SU-DHL-6 (cell line): Measurements from ENCODE around the gene PACS1.
A peak's percentile ranks its signal among the peaks of the same experiment; 100 is the strongest.

ENCODE experiments used
- H2AFZ ChIP-seq: fragments of 200-600 bp; sonication (generic); 2 replicates; pipeline ENCODE4 v1.6.1; 2014; ENCODE audit warnings: low read depth, mild to moderate bottlenecking, moderate library complexity, mixed read lengths, antibody characterized with exemption, low read length; ENCODE audit not compliant: severe bottlenecking
- H3F3A ChIP-seq: fragments of 200-600 bp; shearing (Covaris generic); 2 replicates; pipeline ENCODE4 v1.6.0; 2016; ENCODE audit warnings: antibody characterized with exemption, mild to moderate bottlenecking; ENCODE audit not compliant: insufficient read depth
- H3K27ac ChIP-seq: fragments of 200-600 bp; sonication (generic); 2 replicates; pipeline ENCODE4 v1.5.1; 2016; ENCODE audit warnings: low read depth, mild to moderate bottlenecking, low read length, moderate library complexity, mixed read lengths
- H3K27me3 ChIP-seq: fragments of 200-600 bp; sonication (generic), shearing (Covaris generic); 2 replicates; pipeline ENCODE4 v1.6.0; 2014; ENCODE audit warnings: mild to moderate bottlenecking, low read length
- H3K36me3 ChIP-seq: fragments of 200-600 bp; sonication (generic); 2 replicates; pipeline ENCODE4 v1.6.1; 2014; ENCODE audit warnings: mild to moderate bottlenecking, low read length, mixed read lengths
- H3K4me2 ChIP-seq: fragments of 300-600, 200-600 bp; shearing (Covaris generic), sonication (generic); 2 replicates; pipeline ENCODE4 v1.6.0; 2014; ENCODE audit warnings: low read length, low read depth, mild to moderate bottlenecking; ENCODE audit not compliant: poor library complexity, severe bottlenecking
- H3K4me3 ChIP-seq: fragments of 200-600 bp; sonication (generic); 2 replicates; pipeline ENCODE4 v1.5.1; 2014; ENCODE audit warnings: antibody characterized with exemption, low read length, mild to moderate bottlenecking, mixed read lengths; ENCODE audit not compliant: insufficient read depth, poor library complexity, severe bottlenecking
- H3K79me2 ChIP-seq: fragments of 200-600 bp; sonication (generic); 2 replicates; pipeline ENCODE4 v1.6.1; 2014; ENCODE audit warnings: mild to moderate bottlenecking, low read length, moderate library complexity; ENCODE audit not compliant: insufficient read depth
- H3K9ac ChIP-seq: fragments of 200-600 bp; sonication (generic); 2 replicates; pipeline ENCODE4 v1.7.0; 2014; ENCODE audit warnings: mild to moderate bottlenecking, low read length
- H3K9me2 ChIP-seq: fragments of 200-600 bp; sonication (generic); replicated peaks from 2 replicates; pipeline ENCODE4 v1.6.1; 2014; ENCODE audit warnings: low read length; ENCODE audit not compliant: insufficient read depth
- H3K9me3 ChIP-seq: fragments of 200-600 bp; sonication (generic); 2 replicates; pipeline ENCODE4 v1.6.1; 2014; ENCODE audit warnings: low read length, mixed read lengths; ENCODE audit not compliant: insufficient read depth
- H4K20me1 ChIP-seq: fragments of 200-600 bp; sonication (generic); 2 replicates; pipeline ENCODE4 v1.6.1; 2014; ENCODE audit warnings: low read depth, mild to moderate bottlenecking, antibody characterized with exemption, low read length, moderate library complexity, mixed read lengths
- EZH2phosphoT487 ChIP-seq: fragments of 200-600 bp; sonication (generic), shearing (Covaris generic); conservative IDR thresholded peaks from 2 replicates; pipeline ENCODE4 v1.6.1; 2018; ENCODE audit warnings: mild to moderate bottlenecking, antibody characterized with exemption, low read length, moderate library complexity, mixed read lengths
- TF ChIP-seq, protein P1 (sequence below): fragments of 200-600 bp; sonication (generic); IDR thresholded peaks from one replicate; pipeline ENCODE4 v1.5.1; 2017; ENCODE audit warnings: antibody characterized with exemption, mild to moderate bottlenecking, low read length, moderate library complexity; ENCODE audit not compliant: insufficient read depth, poor library complexity, severe bottlenecking

Gene PACS1

DNA sequence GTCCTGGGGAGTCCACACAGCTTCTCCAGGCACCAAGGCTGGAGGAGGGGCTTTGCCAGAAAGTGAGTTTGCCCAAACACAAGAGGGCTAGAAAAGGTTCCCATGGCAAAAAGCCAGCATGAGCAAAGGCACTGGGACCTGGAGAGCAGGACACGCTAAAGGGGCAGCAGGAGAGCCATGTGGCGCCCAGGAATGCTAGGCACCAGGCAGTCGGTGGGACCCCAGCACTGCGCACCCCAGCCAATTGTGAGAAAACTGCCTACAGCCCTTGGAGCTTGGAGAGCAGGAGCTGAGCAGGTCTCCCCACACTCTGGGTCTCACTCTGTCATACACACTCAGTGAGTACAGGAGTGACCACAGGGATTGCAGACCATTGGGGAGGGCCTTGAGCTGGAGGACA is 193.2 kb downstream of the PACS1 start:
- H3K27ac ChIP-seq: no peak overlapping the region
- H3K9ac ChIP-seq: no peak overlapping the region
- no peaks in the 10 kb centered on the region for H3K27me3 ChIP-seq
- no peak overlapping the region for H2AFZ ChIP-seq
- no peak overlapping the region for H3K4me3 ChIP-seq
- H3K9me2 ChIP-seq: no peaks in the 10 kb centered on the region
- H3K79me2 ChIP-seq: no peaks in the 10 kb centered on the region; the same call in 1 of the 2 replicates
- no peaks in the 10 kb centered on the region for H4K20me1 ChIP-seq
- H3K9me3 ChIP-seq: no peaks in the 10 kb centered on the region
- no peaks in the 10 kb centered on the region for H3K36me3 ChIP-seq
- no peak overlapping the region for H3K4me2 ChIP-seq
- H3F3A ChIP-seq: peaks cover 6% of the 10 kb centered on the region
- TF ChIP-seq, protein P1, sequence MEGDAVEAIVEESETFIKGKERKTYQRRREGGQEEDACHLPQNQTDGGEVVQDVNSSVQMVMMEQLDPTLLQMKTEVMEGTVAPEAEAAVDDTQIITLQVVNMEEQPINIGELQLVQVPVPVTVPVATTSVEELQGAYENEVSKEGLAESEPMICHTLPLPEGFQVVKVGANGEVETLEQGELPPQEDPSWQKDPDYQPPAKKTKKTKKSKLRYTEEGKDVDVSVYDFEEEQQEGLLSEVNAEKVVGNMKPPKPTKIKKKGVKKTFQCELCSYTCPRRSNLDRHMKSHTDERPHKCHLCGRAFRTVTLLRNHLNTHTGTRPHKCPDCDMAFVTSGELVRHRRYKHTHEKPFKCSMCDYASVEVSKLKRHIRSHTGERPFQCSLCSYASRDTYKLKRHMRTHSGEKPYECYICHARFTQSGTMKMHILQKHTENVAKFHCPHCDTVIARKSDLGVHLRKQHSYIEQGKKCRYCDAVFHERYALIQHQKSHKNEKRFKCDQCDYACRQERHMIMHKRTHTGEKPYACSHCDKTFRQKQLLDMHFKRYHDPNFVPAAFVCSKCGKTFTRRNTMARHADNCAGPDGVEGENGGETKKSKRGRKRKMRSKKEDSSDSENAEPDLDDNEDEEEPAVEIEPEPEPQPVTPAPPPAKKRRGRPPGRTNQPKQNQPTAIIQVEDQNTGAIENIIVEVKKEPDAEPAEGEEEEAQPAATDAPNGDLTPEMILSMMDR: no peak
- no peak for TF ChIP-seq EZH2phosphoT487

DNA sequence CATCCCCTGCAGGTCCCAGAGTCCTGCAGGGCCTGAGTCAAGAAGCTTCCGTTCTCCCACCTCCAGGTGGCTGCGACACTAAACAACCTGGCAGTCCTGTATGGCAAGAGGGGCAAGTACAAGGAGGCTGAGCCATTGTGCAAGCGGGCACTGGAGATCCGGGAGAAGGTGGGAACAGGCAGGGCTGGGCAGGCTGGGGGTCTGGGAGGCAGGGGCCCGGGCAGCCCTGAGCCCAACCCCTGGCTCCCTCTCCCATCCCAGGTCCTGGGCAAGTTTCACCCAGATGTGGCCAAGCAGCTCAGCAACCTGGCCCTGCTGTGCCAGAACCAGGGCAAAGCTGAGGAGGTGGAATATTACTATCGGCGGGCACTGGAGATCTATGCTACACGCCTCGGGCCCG is 193.7 kb downstream of the PACS1 start:
- H4K20me1 ChIP-seq: no peaks in the 10 kb centered on the region
- peaks cover 2% of the 10 kb centered on the region for H3K79me2 ChIP-seq
- H3K27me3 ChIP-seq: no peaks in the 10 kb centered on the region
- no peaks in the 10 kb centered on the region for H3K9me2 ChIP-seq
- TF ChIP-seq, protein P1: no peak
- H3K4me3 ChIP-seq: no peak overlapping the region
- peaks cover 6% of the 10 kb centered on the region for H3F3A ChIP-seq
- H2AFZ ChIP-seq: no peak overlapping the region
- H3K4me2 ChIP-seq: no peak overlapping the region
- no peaks in the 10 kb centered on the region for H3K9me3 ChIP-seq
- no peak overlapping the region for H3K9ac ChIP-seq
- no peaks in the 10 kb centered on the region for H3K36me3 ChIP-seq
- H3K27ac ChIP-seq: no peak overlapping the region

DNA sequence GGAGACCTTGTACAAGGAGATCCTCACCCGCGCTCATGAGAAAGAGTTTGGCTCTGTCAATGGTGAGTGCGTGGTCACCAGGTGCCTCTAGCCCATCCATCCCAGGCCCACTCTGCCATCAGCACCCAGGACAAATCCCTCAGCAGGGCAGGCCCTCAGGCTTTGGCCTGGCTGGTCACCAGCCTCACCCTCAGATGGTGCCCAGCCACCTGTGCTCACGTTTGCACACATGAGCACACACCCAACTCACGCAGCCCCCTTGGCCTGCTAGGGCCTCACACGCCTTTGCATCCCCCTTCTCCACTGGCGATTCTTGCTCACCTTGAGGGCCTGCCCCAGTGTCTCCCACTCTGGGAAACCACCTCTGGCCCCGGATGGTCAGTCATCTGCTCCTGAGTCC is 194.3 kb downstream of the PACS1 start:
- H3K9me3 ChIP-seq: no peaks in the 10 kb centered on the region
- no peaks in the 10 kb centered on the region for H3K27me3 ChIP-seq
- TF ChIP-seq, protein P1: no peak
- TF ChIP-seq EZH2phosphoT487: no peak
- peaks cover 8% of the 10 kb centered on the region for H3K79me2 ChIP-seq
- no peak overlapping the region for H3K9ac ChIP-seq
- H3K4me2 ChIP-seq: no peak overlapping the region
- no peaks in the 10 kb centered on the region for H3K36me3 ChIP-seq
- H3K9me2 ChIP-seq: no peaks in the 10 kb centered on the region
- no peaks in the 10 kb centered on the region for H4K20me1 ChIP-seq
- H3K4me3 ChIP-seq: no peak overlapping the region
- H3F3A ChIP-seq: peaks cover 6% of the 10 kb centered on the region
- no peak overlapping the region for H3K27ac ChIP-seq
- H2AFZ ChIP-seq: no peak overlapping the region

DNA sequence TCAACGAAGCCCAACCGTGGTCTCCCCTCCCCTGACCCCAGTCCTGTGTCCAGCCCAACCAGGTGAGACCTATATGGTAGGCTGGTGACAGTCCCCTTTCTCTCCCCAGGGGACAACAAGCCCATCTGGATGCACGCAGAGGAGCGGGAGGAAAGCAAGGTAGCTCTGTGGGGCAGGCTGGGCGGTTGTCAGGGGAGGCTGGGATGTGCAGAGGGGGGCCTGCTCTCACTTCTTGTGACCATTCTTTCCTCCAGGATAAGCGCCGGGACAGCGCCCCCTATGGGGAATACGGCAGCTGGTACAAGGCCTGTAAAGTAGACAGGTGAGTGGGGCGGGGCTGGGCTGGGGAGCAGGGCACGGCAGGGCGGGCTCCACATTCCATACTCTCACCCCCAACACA is 194.8 kb downstream of the PACS1 start:
- no peak overlapping the region for H3K4me2 ChIP-seq
- peaks cover 13% of the 10 kb centered on the region for H3K79me2 ChIP-seq
- no peaks in the 10 kb centered on the region for H3K36me3 ChIP-seq
- H4K20me1 ChIP-seq: no peaks in the 10 kb centered on the region
- no peaks in the 10 kb centered on the region for H3K9me3 ChIP-seq
- H2AFZ ChIP-seq: no peak overlapping the region
- H3K27ac ChIP-seq: no peak overlapping the region
- no peak overlapping the region for H3K4me3 ChIP-seq
- H3K9me2 ChIP-seq: no peaks in the 10 kb centered on the region
- TF ChIP-seq, protein P1: peak; percentile 68
- no peak for TF ChIP-seq EZH2phosphoT487
- H3K9ac ChIP-seq: no peak overlapping the region
- H3F3A ChIP-seq: peaks cover 6% of the 10 kb centered on the region
- H3K27me3 ChIP-seq: no peaks in the 10 kb centered on the region
